ENCODE results near the gene PLXNA4.

The PLXNA4 gene

DNA sequence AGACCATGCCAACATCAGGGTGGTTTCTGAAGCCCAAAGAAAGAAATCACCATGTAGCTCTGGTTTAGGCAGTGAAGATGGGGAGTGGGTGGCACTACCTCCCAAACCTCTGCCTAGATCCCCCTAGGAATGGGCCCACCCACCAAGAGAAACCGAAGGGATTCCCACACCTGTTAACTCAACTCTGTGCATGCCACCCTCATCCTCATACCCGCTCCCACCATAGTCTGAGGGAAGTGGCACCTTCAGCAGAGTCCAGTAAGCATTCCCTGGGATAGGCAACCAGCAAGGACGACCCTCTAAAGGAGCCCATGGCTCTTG lies 1.7 kb upstream of the PLXNA4 start:
- H3K4me2 ChIP-seq (ENCODE audit: low read length) = no peak overlapping the region
- H3K9me3 ChIP-seq (ENCODE audit: low read length) = no peaks in the 10 kb centered on the region
- H3K79me2 ChIP-seq (ENCODE audit: insufficient read depth, low read length) = no peaks in the 10 kb centered on the region
- H3K36me3 ChIP-seq (ENCODE audit: insufficient read depth, low read length) = no peaks in the 10 kb centered on the region
- H3K9ac ChIP-seq (ENCODE audit: low read length) = no peak overlapping the region
- H3F3A ChIP-seq (ENCODE audit: insufficient read depth, low read length) = no peaks in the 10 kb centered on the region
- H2AFZ ChIP-seq (ENCODE audit: low read length) = no peak overlapping the region
- no peak overlapping the region for H3K4me3 ChIP-seq (ENCODE audit: low read depth, low read length, poor library complexity, severe bottlenecking)
- peaks cover 5% of the 10 kb centered on the region; the same call in 1 of the 2 replicates for H3K27me3 ChIP-seq (ENCODE audit: insufficient read depth, low read length)
- no peak overlapping the region for H3K27ac ChIP-seq (ENCODE audit: low read depth, low read length, poor library complexity, severe bottlenecking)
- TF ChIP-seq, protein P1, sequence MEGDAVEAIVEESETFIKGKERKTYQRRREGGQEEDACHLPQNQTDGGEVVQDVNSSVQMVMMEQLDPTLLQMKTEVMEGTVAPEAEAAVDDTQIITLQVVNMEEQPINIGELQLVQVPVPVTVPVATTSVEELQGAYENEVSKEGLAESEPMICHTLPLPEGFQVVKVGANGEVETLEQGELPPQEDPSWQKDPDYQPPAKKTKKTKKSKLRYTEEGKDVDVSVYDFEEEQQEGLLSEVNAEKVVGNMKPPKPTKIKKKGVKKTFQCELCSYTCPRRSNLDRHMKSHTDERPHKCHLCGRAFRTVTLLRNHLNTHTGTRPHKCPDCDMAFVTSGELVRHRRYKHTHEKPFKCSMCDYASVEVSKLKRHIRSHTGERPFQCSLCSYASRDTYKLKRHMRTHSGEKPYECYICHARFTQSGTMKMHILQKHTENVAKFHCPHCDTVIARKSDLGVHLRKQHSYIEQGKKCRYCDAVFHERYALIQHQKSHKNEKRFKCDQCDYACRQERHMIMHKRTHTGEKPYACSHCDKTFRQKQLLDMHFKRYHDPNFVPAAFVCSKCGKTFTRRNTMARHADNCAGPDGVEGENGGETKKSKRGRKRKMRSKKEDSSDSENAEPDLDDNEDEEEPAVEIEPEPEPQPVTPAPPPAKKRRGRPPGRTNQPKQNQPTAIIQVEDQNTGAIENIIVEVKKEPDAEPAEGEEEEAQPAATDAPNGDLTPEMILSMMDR (IDR thresholded peaks at IDR 0.05; ENCODE audit: low read length) = no peak
- no peak for TF ChIP-seq EZH2 (IDR thresholded peaks at IDR 0.05; ENCODE audit: borderline replicate concordance, low read length)
- no peaks in the 10 kb centered on the region for H4K20me1 ChIP-seq (ENCODE audit: insufficient read depth, low read length)
- H3K9me2 ChIP-seq (ENCODE audit: low read depth, low read length) = no peaks in the 10 kb centered on the region
- no peaks in the 10 kb centered on the region for H3K4me1 ChIP-seq (ENCODE audit: insufficient read depth, low read length, severe bottlenecking)

DNA sequence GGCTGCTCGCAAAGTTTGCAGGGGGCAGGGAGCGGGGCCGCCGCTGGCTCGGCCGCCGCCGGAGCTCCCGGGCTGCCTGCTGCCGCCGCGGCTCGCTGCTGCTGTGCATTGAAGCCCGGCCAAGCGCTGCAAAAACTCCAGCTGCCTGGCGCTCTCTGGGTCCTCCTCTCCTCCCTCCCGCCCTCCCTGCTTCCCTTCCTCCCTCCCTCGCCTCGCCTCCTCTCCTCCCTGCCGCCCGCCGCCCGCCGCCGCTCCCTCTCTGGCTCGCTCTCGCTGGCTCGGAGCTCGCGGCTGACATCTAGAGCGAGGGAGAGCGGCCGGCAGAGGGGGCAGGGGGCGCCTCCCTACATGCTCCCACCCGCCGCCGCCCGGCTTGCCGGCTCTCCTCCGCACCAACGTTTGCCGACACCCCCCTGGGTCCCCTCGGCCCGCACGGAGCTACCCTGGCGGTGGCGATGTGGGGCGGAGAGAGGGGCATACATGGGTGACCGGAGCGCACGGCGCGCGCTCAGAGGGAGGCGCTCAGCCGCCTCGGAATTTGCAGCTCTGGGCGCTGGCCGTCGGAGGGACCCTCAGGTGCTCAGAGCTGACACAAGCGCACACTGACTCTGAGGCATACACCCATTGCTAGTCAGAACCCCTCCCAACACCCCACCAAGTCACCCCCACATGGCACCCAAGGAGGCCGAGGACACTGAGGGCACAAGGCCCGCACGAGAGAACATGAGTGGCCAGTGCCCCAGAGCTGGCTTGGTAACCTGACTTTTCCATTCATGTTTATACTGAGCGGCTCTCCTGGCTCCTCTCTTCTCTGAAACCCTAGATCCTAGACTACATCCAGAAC lies 1.2 kb upstream of the PLXNA4 start:
- Histone ChIP-seq H4K20me1 (ENCODE audit: insufficient read depth, low read length) (no peaks in the 10 kb centered on the region), H3F3A (ENCODE audit: insufficient read depth, low read length) (no peaks in the 10 kb centered on the region), H3K4me2 (ENCODE audit: low read length) (no peak overlapping the region), H3K27me3 (ENCODE audit: insufficient read depth, low read length) (peaks cover 5% of the 10 kb centered on the region; the same call in 1 of the 2 replicates), H3K36me3 (ENCODE audit: insufficient read depth, low read length) (no peaks in the 10 kb centered on the region), H2AFZ (ENCODE audit: low read length) (no peak overlapping the region), H3K27ac (ENCODE audit: low read depth, low read length, poor library complexity, severe bottlenecking) (no peak overlapping the region), H3K4me3 (ENCODE audit: low read depth, low read length, poor library complexity, severe bottlenecking) (no peak overlapping the region), H3K79me2 (ENCODE audit: insufficient read depth, low read length) (no peaks in the 10 kb centered on the region), H3K9ac (ENCODE audit: low read length) (no peak overlapping the region), H3K9me3 (ENCODE audit: low read length) (no peaks in the 10 kb centered on the region), H3K9me2 (ENCODE audit: low read depth, low read length) (no peaks in the 10 kb centered on the region), H3K4me1 (ENCODE audit: insufficient read depth, low read length, severe bottlenecking) (no peaks in the 10 kb centered on the region)
- no peak for TF ChIP-seq EZH2 (IDR thresholded peaks at IDR 0.05; ENCODE audit: borderline replicate concordance, low read length)
- TF ChIP-seq, protein P1 (IDR thresholded peaks at IDR 0.05; ENCODE audit: low read length) = no peak

DNA sequence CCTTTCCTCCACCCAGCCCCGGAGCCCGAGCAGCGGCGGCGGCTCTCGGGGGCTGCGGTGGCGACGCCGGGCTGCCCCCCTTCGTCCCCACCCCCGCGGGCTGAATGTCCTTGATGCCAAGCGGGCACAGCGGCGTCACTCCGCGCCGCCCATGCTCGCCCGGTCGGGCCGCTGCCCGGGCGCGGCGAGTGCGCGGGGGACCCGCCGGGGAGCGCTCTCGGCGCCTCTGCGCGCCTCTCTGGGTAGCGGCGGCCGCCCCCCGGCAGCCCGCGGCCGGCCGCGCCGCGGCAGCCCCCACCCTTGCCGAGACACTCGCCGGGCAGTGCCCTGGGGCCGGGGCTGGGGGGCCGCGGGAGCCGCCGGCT lies 433 bp upstream of the PLXNA4 start:
- Histone ChIP-seq H2AFZ (ENCODE audit: low read length) (no peak overlapping the region), H3K4me3 (ENCODE audit: low read depth, low read length, poor library complexity, severe bottlenecking) (no peak overlapping the region)

More for the DNA sequence above, 433 bp upstream of the PLXNA4 start:
- no peaks in the 10 kb centered on the region for H3K9me2 ChIP-seq (ENCODE audit: low read depth, low read length)
- TF ChIP-seq EZH2 (IDR thresholded peaks at IDR 0.05; ENCODE audit: borderline replicate concordance, low read length) = no peak
- TF ChIP-seq, protein P1 (IDR thresholded peaks at IDR 0.05; ENCODE audit: low read length) = no peak
- peaks cover 5% of the 10 kb centered on the region; the same call in 1 of the 2 replicates for H3K27me3 ChIP-seq (ENCODE audit: insufficient read depth, low read length)
- no peaks in the 10 kb centered on the region for H3F3A ChIP-seq (ENCODE audit: insufficient read depth, low read length)
- H3K36me3 ChIP-seq (ENCODE audit: insufficient read depth, low read length) = no peaks in the 10 kb centered on the region
- H3K9me3 ChIP-seq (ENCODE audit: low read length) = no peaks in the 10 kb centered on the region
- no peak overlapping the region for H3K27ac ChIP-seq (ENCODE audit: low read depth, low read length, poor library complexity, severe bottlenecking)
- H3K4me1 ChIP-seq (ENCODE audit: insufficient read depth, low read length, severe bottlenecking) = no peaks in the 10 kb centered on the region
- H3K9ac ChIP-seq (ENCODE audit: low read length) = no peak overlapping the region
- no peaks in the 10 kb centered on the region for H3K79me2 ChIP-seq (ENCODE audit: insufficient read depth, low read length)
- no peak overlapping the region for H3K4me2 ChIP-seq (ENCODE audit: low read length)
- H4K20me1 ChIP-seq (ENCODE audit: insufficient read depth, low read length) = no peaks in the 10 kb centered on the region
